Vagina (tissue), 2 donors: ENCODE data around the gene NUB1. TPM values are rescaled to one million over a fixed set of nuclear protein-coding genes. Genes with fewer than 3 reads are reported as not detected.

Experiments
- DNase-seq, 2 donors: peaks; one replicate each; pipeline ENCODE4 v3.0.0-alpha.2; 2017; ENCODE audit errors: extremely low spot score in 2 of 2
- H3K27ac ChIP-seq: fragments of 200-600 bp; sonication (generic); one replicate; pipeline ENCODE4 v1.5.1; 2019
- H3K27me3 ChIP-seq: fragments of 200-600 bp; sonication (generic); one replicate; pipeline ENCODE4 v1.5.1; 2019
- H3K36me3 ChIP-seq, 2 donors: fragments of 200-600 bp; sonication (generic); one replicate each; pipeline ENCODE4 v1.5.1; 2017 to 2019
- H3K4me1 ChIP-seq: fragments of 200-600 bp; sonication (generic); one replicate; pipeline ENCODE4 v1.5.1; 2019
- H3K4me3 ChIP-seq, 2 donors: fragments of 200-600 bp; sonication (generic); 1 replicate in 1 of 2; 2 replicates in 1 of 2; pipeline ENCODE4 v1.5.1; 2016 to 2019
- H3K9me3 ChIP-seq: fragments of 200-600 bp; sonication (generic); one replicate; pipeline ENCODE4 v1.5.1; 2019
- CTCF ChIP-seq, 3 experiments: fragments of 450-650 bp in 2 of 3; fragments of 200-600 bp in 1 of 3; sonication (generic) in 1 of 3; IDR thresholded peaks; one replicate each; pipeline ENCODE4 v1.5.1; 2017 to 2019; ENCODE audit warnings: antibody characterized with exemption in 3 of 3, mild to moderate bottlenecking in 2 of 3, moderate library complexity in 2 of 3
- POLR2A ChIP-seq, 2 donors: fragments of 450-650 bp; IDR thresholded peaks; one replicate each; pipeline ENCODE4 v1.6.1; 2017; ENCODE audit warnings: antibody characterized with exemption in 2 of 2, mild to moderate bottlenecking in 2 of 2, moderate library complexity in 2 of 2
- POLR2AphosphoS5 ChIP-seq, 2 donors: sonication (generic); formaldehyde crosslinking; IDR thresholded peaks; one replicate each; pipeline ENCODE4 v1.9.0; 2017; ENCODE audit warnings: antibody characterized with exemption in 2 of 2, mild to moderate bottlenecking in 2 of 2, low read depth in 1 of 2; ENCODE audit not compliant: insufficient read depth in 1 of 2
- intact Hi-C: fragments of 100-400 bp; cut with DNase I; formaldehyde crosslinking; loops from one replicate; pipeline ENCODE4 v1.15.1; 2023
- total RNA-seq: library from RNA; depleted of rRNA; stranded (reverse); fragments of >200 nt; gene quantifications from one replicate; pipeline ENCODE4 v1.2.3, GENCODE V29; 2016

NUB1 gene
- total RNA-seq, 1 donor from 2014 or later = 46.2 TPM

- no peaks in the 10 kb centered on the region for H3K9me3 ChIP-seq
- H3K36me3 ChIP-seq = no peaks in the 10 kb centered on the region
- intact Hi-C loops = no loop called here
- H3K27ac ChIP-seq = no peak overlapping the region
- no peaks in the 10 kb centered on the region for H3K27me3 ChIP-seq
- no peak for DNase-seq
- H3K4me3 ChIP-seq = no peak overlapping the region
- peaks cover 33% of the 10 kb centered on the region for H3K4me1 ChIP-seq
- TF ChIP-seq POLR2AphosphoS5 (IDR thresholded peaks at IDR 0.05; ENCODE audit: insufficient read depth in 1 of 2, low read depth in 1 of 2) = no peak
- TF ChIP-seq POLR2A (IDR thresholded peaks at IDR 0.05) = no peak
- TF ChIP-seq CTCF (IDR thresholded peaks at IDR 0.05) = no peak
Measured at GRCh38 chr7:151385626-151386300, 44.2 kb downstream of the NUB1 start.

GRCh38 chr7:151386301-151387160, 44.9 kb downstream of the NUB1 start:
- no peak for TF ChIP-seq CTCF (IDR thresholded peaks at IDR 0.05)
- no peak for TF ChIP-seq POLR2AphosphoS5 (IDR thresholded peaks at IDR 0.05; ENCODE audit: insufficient read depth in 1 of 2, low read depth in 1 of 2)
- TF ChIP-seq POLR2A (IDR thresholded peaks at IDR 0.05) = no peak
- Histone ChIP-seq H3K36me3 (no peaks in the 10 kb centered on the region), H3K27me3 (no peaks in the 10 kb centered on the region), H3K27ac (no peak overlapping the region), H3K4me1 (peaks cover 27% of the 10 kb centered on the region), H3K9me3 (no peaks in the 10 kb centered on the region), H3K4me3 (no peak overlapping the region)
- DNase-seq = no peak
- intact Hi-C loops = no loop called here

- intact Hi-C loops = no loop called here
- no peaks in the 10 kb centered on the region for H3K27me3 ChIP-seq
- H3K4me1 ChIP-seq = peaks cover 19% of the 10 kb centered on the region
- no peak overlapping the region for H3K27ac ChIP-seq
- no peak overlapping the region for H3K4me3 ChIP-seq
- no peaks in the 10 kb centered on the region for H3K36me3 ChIP-seq
- no peak for DNase-seq
- H3K9me3 ChIP-seq = no peaks in the 10 kb centered on the region
- no peak for TF ChIP-seq POLR2A (IDR thresholded peaks at IDR 0.05)
- TF ChIP-seq CTCF (IDR thresholded peaks at IDR 0.05) = no peak
- peak in 1 of 2 donors; percentile 5 for TF ChIP-seq POLR2AphosphoS5 (IDR thresholded peaks at IDR 0.05; ENCODE audit: insufficient read depth in 1 of 2, low read depth in 1 of 2)
Measured at GRCh38 chr7:151387161-151388006, 45.8 kb downstream of the NUB1 start.

GRCh38 chr7:151388007-151388297, 46.3 kb downstream of the NUB1 start:
- Histone ChIP-seq H3K4me3 (no peak overlapping the region), H3K9me3 (no peaks in the 10 kb centered on the region), H3K27ac (no peak overlapping the region), H3K27me3 (no peaks in the 10 kb centered on the region), H3K36me3 (no peaks in the 10 kb centered on the region), H3K4me1 (peaks cover 17% of the 10 kb centered on the region)
- no peak for DNase-seq
- TF ChIP-seq POLR2A (IDR thresholded peaks at IDR 0.05) (no peak), CTCF (IDR thresholded peaks at IDR 0.05) (no peak), POLR2AphosphoS5 (IDR thresholded peaks at IDR 0.05; ENCODE audit: insufficient read depth in 1 of 2, low read depth in 1 of 2) (no peak)
- intact Hi-C loops = no loop called here
